Choroid plexus epithelial cell (primary cell): ENCODE results near the gene CSRNP2.
"Not testable (repeated sequence)": the region's sequence is repeated elsewhere in the genome, so short reads cannot be mapped to it uniquely, and the experiment has no call there.

Experiments
- DNase-seq: peaks from one replicate; pipeline ENCODE4 v3.0.0-alpha.2; 2010; ENCODE audit warnings: low read depth
- H3K4me3 ChIP-seq: 2 replicates; pipeline ENCODE4 v1.5.1; 2011; ENCODE audit warnings: low read depth, mild to moderate bottlenecking, control low read depth, low read length, moderate library complexity
- TF ChIP-seq, protein P1 (sequence below): conservative IDR thresholded peaks from 2 replicates; pipeline ENCODE4 v1.5.1; 2011; ENCODE audit warnings: low read depth, mild to moderate bottlenecking, control low read depth, inconsistent platforms, low read length, moderate library complexity

The CSRNP2 gene

DNA sequence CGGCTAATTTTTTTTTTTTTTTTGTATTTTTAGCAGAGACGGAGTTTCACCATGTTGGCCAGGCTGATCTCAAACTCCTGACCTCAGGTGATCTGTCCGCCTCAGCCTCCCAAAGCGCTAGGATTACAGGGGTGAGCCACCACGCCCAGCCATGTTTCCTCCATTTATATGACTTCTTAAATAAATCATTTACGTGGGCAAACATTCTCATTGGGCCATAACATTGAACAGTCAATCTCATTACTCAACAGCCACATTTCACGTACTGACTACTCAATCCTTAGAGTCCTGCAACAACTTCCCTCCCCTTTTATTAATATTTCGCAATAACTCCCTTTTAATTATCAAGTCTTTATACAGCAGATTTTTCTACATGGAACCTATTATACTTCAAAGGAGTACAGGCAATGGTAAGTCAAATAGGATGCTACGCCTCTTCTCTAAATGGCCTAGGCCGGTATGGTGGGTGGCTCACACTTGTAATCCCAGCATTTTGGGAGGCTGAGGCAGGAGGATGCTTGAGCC, 7.4 kb upstream of the CSRNP2 start:
- DNase-seq: no peak
- TF ChIP-seq, protein P1, sequence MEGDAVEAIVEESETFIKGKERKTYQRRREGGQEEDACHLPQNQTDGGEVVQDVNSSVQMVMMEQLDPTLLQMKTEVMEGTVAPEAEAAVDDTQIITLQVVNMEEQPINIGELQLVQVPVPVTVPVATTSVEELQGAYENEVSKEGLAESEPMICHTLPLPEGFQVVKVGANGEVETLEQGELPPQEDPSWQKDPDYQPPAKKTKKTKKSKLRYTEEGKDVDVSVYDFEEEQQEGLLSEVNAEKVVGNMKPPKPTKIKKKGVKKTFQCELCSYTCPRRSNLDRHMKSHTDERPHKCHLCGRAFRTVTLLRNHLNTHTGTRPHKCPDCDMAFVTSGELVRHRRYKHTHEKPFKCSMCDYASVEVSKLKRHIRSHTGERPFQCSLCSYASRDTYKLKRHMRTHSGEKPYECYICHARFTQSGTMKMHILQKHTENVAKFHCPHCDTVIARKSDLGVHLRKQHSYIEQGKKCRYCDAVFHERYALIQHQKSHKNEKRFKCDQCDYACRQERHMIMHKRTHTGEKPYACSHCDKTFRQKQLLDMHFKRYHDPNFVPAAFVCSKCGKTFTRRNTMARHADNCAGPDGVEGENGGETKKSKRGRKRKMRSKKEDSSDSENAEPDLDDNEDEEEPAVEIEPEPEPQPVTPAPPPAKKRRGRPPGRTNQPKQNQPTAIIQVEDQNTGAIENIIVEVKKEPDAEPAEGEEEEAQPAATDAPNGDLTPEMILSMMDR: no peak
- H3K4me3 ChIP-seq: no peak overlapping the region

DNA sequence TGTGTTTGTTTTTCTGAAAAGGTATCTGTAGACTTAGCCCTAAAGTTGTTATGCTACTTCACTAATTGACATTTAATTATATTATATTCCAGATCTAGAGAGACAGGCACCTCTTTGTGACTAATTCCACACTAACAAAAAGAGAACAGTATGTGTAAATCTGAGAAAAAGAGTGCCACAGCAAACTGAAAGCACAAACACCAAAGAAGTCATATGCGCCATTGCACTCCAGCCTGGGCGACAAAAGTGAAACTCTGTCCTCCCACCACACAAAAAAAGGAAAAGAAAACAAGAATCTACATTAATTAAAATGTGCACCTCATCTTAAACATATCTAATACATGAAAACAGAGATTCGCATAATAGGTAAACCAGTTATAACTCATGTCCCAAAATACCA, 4.4 kb upstream of the CSRNP2 start:
- TF ChIP-seq, protein P1: no peak
- H3K4me3 ChIP-seq: no peak overlapping the region
- no peak for DNase-seq

DNA sequence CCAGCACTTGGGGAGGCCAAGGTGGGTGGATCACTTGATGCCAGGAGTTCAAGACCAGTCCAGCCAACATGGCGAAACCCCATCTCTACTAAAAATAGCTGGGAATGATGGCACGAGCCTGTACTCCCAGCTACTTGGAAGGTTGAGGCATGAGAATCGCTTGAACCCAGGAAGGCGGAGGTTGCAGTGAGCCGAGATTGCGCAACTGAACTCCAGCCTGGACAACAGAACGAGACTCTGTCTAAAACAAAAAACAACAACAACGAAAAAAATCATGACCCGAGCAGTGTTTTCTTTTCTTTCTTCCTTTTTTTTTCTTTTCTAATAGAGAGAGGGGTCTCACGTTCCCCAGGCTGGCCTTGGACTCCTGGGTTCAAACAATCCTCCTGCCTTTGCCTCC, 3.5 kb upstream of the CSRNP2 start:
- TF ChIP-seq, protein P1: no peak
- no peak for DNase-seq
- H3K4me3 ChIP-seq: no peak overlapping the region

DNA sequence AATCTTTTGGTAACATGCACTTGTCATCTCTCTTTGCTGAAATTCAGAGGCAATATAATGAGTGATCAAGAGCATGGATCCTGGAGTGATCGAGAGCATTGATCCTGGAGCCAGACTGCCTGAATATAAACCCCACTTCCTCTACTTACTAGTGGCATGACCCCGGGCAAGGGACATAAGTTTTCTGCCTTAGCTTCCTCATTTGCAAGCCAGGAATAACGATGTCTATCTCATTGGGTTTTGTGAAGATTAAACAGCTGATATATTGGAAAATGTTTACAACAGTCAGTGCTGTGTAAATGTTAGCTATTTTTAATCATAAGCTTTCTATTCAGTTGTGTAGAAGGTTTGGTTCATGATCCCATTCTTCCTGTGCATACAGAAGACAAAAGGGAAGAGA, 2.4 kb upstream of the CSRNP2 start:
- DNase-seq: no peak
- H3K4me3 ChIP-seq: no peak overlapping the region
- TF ChIP-seq, protein P1: no peak

DNA sequence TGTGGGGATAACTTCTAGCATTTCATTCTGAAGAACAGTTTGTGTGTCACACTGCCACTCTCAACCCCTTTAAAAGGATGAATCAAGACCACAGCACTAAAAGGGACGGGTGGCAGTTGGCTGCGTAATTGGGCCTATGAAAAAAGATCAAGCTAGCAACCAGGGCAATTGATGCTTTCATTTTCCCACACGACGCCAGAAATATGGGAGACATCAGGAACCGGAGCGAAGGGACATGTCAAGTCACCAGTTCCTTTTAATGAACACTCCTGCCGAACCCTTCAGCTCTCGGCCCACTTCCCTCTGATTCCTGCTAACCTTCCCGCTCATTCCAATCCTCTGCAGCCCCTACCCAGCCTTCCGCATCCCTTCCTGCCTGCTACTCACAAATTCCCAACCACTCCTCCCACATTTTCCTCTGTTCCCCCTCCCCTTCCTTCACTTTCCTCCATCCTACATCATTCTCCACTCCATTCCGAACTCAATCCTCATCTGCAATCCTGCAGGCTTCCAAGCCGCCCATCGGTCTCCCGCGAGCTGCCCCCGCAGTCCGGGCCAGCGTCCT, 753 bp downstream of the CSRNP2 start:
- H3K4me3 ChIP-seq: peak overlapping the region; percentile 88
- TF ChIP-seq, protein P1: no peak
- peak; percentile 47 for DNase-seq

DNA sequence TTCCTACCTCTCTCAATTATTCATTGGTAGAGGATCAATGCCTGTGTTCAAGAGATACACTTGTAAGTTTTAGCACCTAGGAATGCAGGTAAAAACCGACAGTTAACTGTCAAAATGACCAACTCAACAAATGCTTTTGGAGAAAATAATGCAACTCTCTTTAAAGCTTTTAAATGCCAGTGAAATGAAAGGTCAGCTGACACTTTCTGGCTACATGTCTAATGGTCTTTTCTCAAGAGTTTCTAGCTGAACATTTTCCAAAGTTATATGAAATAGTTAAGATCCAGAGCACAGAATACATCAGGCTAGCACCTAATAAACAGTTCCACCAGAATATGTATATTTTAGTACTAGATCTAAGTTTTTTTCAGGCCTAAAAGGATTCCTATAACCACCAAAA, 2.0 kb downstream of the CSRNP2 start:
- H3K4me3 ChIP-seq: no peak overlapping the region
- DNase-seq: peak; percentile 17
- TF ChIP-seq, protein P1: no peak

DNA sequence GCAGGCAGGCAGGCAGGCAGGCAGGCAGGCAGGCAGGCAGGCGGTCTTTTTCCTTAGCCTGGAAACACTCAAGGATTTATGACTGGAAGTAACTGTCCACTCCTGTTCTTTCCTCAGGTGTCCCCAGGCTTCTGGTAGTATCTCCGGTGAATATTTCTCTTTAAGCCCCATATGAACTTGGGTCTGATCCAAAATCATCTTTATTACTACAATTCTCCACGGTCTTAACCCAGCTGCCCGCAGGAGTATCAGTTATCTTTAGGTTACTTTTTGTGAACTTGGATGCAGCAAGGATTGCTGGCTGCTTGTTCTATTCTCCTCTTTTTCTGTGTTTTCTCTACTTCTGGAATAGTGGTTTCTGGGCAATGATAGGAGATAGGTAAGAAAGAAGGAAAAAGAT, 3.3 kb downstream of the CSRNP2 start:
- peak; percentile 15 for DNase-seq
- no peak overlapping the region for H3K4me3 ChIP-seq
- TF ChIP-seq, protein P1: no peak

DNA sequence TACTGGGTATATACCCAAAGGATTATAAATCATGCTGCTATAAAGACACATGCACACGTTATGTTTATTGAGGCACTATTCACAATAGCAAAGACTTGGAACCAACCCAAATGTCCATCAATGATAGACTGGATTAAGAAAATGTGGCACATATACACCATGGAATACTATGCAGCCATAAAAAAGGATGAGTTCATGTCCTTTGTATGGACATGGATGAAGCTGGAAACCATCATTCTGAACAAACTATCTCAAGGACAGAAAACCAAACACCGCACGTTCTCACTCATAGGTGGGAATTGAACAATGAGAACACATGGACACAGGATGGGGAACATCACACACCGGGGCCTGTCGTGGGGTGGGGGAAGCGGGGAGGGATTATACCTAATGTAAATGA, 4.5 kb downstream of the CSRNP2 start:
- not testable (repeated sequence) for DNase-seq

DNA sequence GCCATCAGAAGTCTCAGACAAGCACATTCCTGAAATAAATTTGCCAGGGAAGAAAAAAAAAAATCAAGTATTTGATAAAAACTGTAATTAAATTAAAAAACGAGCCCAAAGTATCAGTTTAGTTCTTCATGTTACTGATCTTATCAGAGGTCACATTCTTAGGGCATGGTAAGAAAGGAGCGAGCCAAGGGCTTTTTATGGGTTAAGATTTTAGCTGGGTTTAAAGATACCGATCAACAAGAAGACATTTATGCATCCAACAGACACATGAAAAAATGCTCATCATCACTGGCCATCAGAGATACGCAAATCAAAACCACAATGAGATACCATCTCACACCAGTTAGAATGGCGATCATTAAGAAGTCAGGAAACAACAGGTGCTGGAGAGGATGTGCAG, 5.0 kb downstream of the CSRNP2 start:
- DNase-seq, H3K4me3 ChIP-seq: not testable (repeated sequence)

More for the DNA sequence above, 4.5 kb downstream of the CSRNP2 start:
- not testable (repeated sequence) for H3K4me3 ChIP-seq
